ENCODE data around the gene COL25A1. TPM values are rescaled to one million over a fixed set of nuclear protein-coding genes. Genes with fewer than 3 reads are reported as not detected.
"Not testable (repeated sequence)": the region's sequence is repeated elsewhere in the genome, so short reads cannot be mapped to it uniquely, and the experiment has no call there.

COL25A1 gene
- total and polyA plus RNA-seq, 2 donors = 0.75 to 1.5 TPM

GRCh38 chr4:109119852-109120251 is 182.6 kb downstream of the COL25A1 start:
- Histone ChIP-seq H3K4me1 (ENCODE audit: control insufficient read depth in 2 of 2, insufficient read depth in 2 of 2, low read length in 2 of 2) (no peaks in the 10 kb centered on the region), H3K9me3 (ENCODE audit: control insufficient read depth in 2 of 2, insufficient read depth in 1 of 2, low read length in 1 of 2) (no peaks in the 10 kb centered on the region), H3K36me3 (ENCODE audit: control insufficient read depth in 2 of 2, insufficient read depth in 2 of 2, low read length in 1 of 2) (no peaks in the 10 kb centered on the region), H3K27me3 (ENCODE audit: control insufficient read depth in 2 of 2, insufficient read depth in 1 of 2, low read length in 1 of 2) (no peaks in the 10 kb centered on the region), H3K27ac (ENCODE audit: low read depth in 1 of 2, low read length in 1 of 2) (no peak overlapping the region), H3K4me3 (ENCODE audit: low read length in 2 of 2) (no peak overlapping the region)
- DNase-seq (ENCODE audit: low read depth in 6 of 9, low spot score in 9 of 9) = no peak
- WGBS = 99% methylated on average over 1 of the region's 1 CpG

- Histone ChIP-seq H3K27me3 (ENCODE audit: control insufficient read depth in 2 of 2, insufficient read depth in 1 of 2, low read length in 1 of 2) (no peaks in the 10 kb centered on the region), H3K4me1 (ENCODE audit: control insufficient read depth in 2 of 2, insufficient read depth in 2 of 2, low read length in 2 of 2) (no peaks in the 10 kb centered on the region), H3K9me3 (ENCODE audit: control insufficient read depth in 2 of 2, insufficient read depth in 1 of 2, low read length in 1 of 2) (no peaks in the 10 kb centered on the region), H3K27ac (ENCODE audit: low read depth in 1 of 2, low read length in 1 of 2) (no peak overlapping the region), H3K4me3 (ENCODE audit: low read length in 2 of 2) (no peak overlapping the region), H3K36me3 (ENCODE audit: control insufficient read depth in 2 of 2, insufficient read depth in 2 of 2, low read length in 1 of 2) (no peaks in the 10 kb centered on the region)
- DNase-seq (ENCODE audit: low read depth in 6 of 9, low spot score in 9 of 9) = no peak
- WGBS = 98% methylated on average over 2 of the region's 2 CpGs
These were observed 183.8 kb downstream of the COL25A1 start for GRCh38 chr4:109118635-109119034.

- H3K36me3 ChIP-seq (ENCODE audit: control insufficient read depth in 2 of 2, insufficient read depth in 2 of 2, low read length in 1 of 2) = no peaks in the 10 kb centered on the region
- no peak overlapping the region for H3K4me3 ChIP-seq (ENCODE audit: low read length in 2 of 2)
- no peak for DNase-seq (ENCODE audit: low read depth in 6 of 9, low spot score in 9 of 9)
- no peaks in the 10 kb centered on the region for H3K27me3 ChIP-seq (ENCODE audit: control insufficient read depth in 2 of 2, insufficient read depth in 1 of 2, low read length in 1 of 2)
- 98% methylated on average over 3 of the region's 3 CpGs for WGBS
- H3K4me1 ChIP-seq (ENCODE audit: control insufficient read depth in 2 of 2, insufficient read depth in 2 of 2, low read length in 2 of 2) = no peaks in the 10 kb centered on the region
- H3K9me3 ChIP-seq (ENCODE audit: control insufficient read depth in 2 of 2, insufficient read depth in 1 of 2, low read length in 1 of 2) = no peaks in the 10 kb centered on the region
- H3K27ac ChIP-seq (ENCODE audit: low read depth in 1 of 2, low read length in 1 of 2) = no peak overlapping the region
These were observed 188.0 kb downstream of the COL25A1 start for GRCh38 chr4:109114501-109114900.

GRCh38 chr4:109113521-109113920 is 188.9 kb downstream of the COL25A1 start:
- Histone ChIP-seq H3K4me3 (ENCODE audit: low read length in 2 of 2) (no peak overlapping the region), H3K36me3 (ENCODE audit: control insufficient read depth in 2 of 2, insufficient read depth in 2 of 2, low read length in 1 of 2) (no peaks in the 10 kb centered on the region), H3K27ac (ENCODE audit: low read depth in 1 of 2, low read length in 1 of 2) (no peak overlapping the region), H3K9me3 (ENCODE audit: control insufficient read depth in 2 of 2, insufficient read depth in 1 of 2, low read length in 1 of 2) (no peaks in the 10 kb centered on the region), H3K4me1 (ENCODE audit: control insufficient read depth in 2 of 2, insufficient read depth in 2 of 2, low read length in 2 of 2) (no peaks in the 10 kb centered on the region), H3K27me3 (ENCODE audit: control insufficient read depth in 2 of 2, insufficient read depth in 1 of 2, low read length in 1 of 2) (no peaks in the 10 kb centered on the region)
- WGBS = 96% methylated on average over 2 of the region's 2 CpGs
- no peak for DNase-seq (ENCODE audit: low read depth in 6 of 9, low spot score in 9 of 9)

GRCh38 chr4:109111031-109111430 is 191.4 kb downstream of the COL25A1 start:
- H3K27ac ChIP-seq (ENCODE audit: low read depth in 1 of 2, low read length in 1 of 2) = no peak overlapping the region
- no peaks in the 10 kb centered on the region for H3K27me3 ChIP-seq (ENCODE audit: control insufficient read depth in 2 of 2, insufficient read depth in 1 of 2, low read length in 1 of 2)
- H3K4me1 ChIP-seq (ENCODE audit: control insufficient read depth in 2 of 2, insufficient read depth in 2 of 2, low read length in 2 of 2) = no peaks in the 10 kb centered on the region
- no peak overlapping the region for H3K4me3 ChIP-seq (ENCODE audit: low read length in 2 of 2)
- 97% methylated on average over 3 of the region's 3 CpGs for WGBS
- DNase-seq (ENCODE audit: low read depth in 6 of 9, low spot score in 9 of 9) = no peak
- H3K9me3 ChIP-seq (ENCODE audit: control insufficient read depth in 2 of 2, insufficient read depth in 1 of 2, low read length in 1 of 2) = no peaks in the 10 kb centered on the region
- H3K36me3 ChIP-seq (ENCODE audit: control insufficient read depth in 2 of 2, insufficient read depth in 2 of 2, low read length in 1 of 2) = no peaks in the 10 kb centered on the region

GRCh38 chr4:109108215-109108614 is 194.2 kb downstream of the COL25A1 start:
- H3K9me3 ChIP-seq (ENCODE audit: control insufficient read depth in 2 of 2, insufficient read depth in 1 of 2, low read length in 1 of 2); H3K36me3 ChIP-seq (ENCODE audit: control insufficient read depth in 2 of 2, insufficient read depth in 2 of 2, low read length in 1 of 2); DNase-seq (ENCODE audit: low read depth in 6 of 9, low spot score in 9 of 9); H3K4me3 ChIP-seq (ENCODE audit: low read length in 2 of 2); H3K27me3 ChIP-seq (ENCODE audit: control insufficient read depth in 2 of 2, insufficient read depth in 1 of 2, low read length in 1 of 2); H3K4me1 ChIP-seq (ENCODE audit: control insufficient read depth in 2 of 2, insufficient read depth in 2 of 2, low read length in 2 of 2); H3K27ac ChIP-seq (ENCODE audit: low read depth in 1 of 2, low read length in 1 of 2): not testable (repeated sequence)
- no CpG with 5 or more reads among the region's 2 CpGs for WGBS

GRCh38 chr4:109094056-109094455 is 208.4 kb downstream of the COL25A1 start:
- WGBS = 64% methylated on average over 1 of the region's 1 CpG
- no peaks in the 10 kb centered on the region for H3K27me3 ChIP-seq (ENCODE audit: control insufficient read depth in 2 of 2, insufficient read depth in 1 of 2, low read length in 1 of 2)

GRCh38 chr4:109091727-109092409 is 210.6 kb downstream of the COL25A1 start:
- H3K9me3 ChIP-seq (ENCODE audit: control insufficient read depth in 2 of 2, insufficient read depth in 1 of 2, low read length in 1 of 2) = no peaks in the 10 kb centered on the region
- no peak overlapping the region for H3K27ac ChIP-seq (ENCODE audit: low read depth in 1 of 2, low read length in 1 of 2)
- DNase-seq (ENCODE audit: low read depth in 6 of 9, low spot score in 9 of 9) = no peak
- 89% methylated on average over 9 of the region's 9 CpGs for WGBS
- no peak overlapping the region for H3K4me3 ChIP-seq (ENCODE audit: low read length in 2 of 2)
- no peaks in the 10 kb centered on the region for H3K36me3 ChIP-seq (ENCODE audit: control insufficient read depth in 2 of 2, insufficient read depth in 2 of 2, low read length in 1 of 2)
- no peaks in the 10 kb centered on the region for H3K4me1 ChIP-seq (ENCODE audit: control insufficient read depth in 2 of 2, insufficient read depth in 2 of 2, low read length in 2 of 2)
- H3K27me3 ChIP-seq (ENCODE audit: control insufficient read depth in 2 of 2, insufficient read depth in 1 of 2, low read length in 1 of 2) = no peaks in the 10 kb centered on the region

More at GRCh38 chr4:109094056-109094455, 208.4 kb downstream of the COL25A1 start:
- Histone ChIP-seq H3K36me3 (ENCODE audit: control insufficient read depth in 2 of 2, insufficient read depth in 2 of 2, low read length in 1 of 2) (no peaks in the 10 kb centered on the region), H3K4me1 (ENCODE audit: control insufficient read depth in 2 of 2, insufficient read depth in 2 of 2, low read length in 2 of 2) (no peaks in the 10 kb centered on the region), H3K27ac (ENCODE audit: low read depth in 1 of 2, low read length in 1 of 2) (no peak overlapping the region), H3K4me3 (ENCODE audit: low read length in 2 of 2) (no peak overlapping the region), H3K9me3 (ENCODE audit: control insufficient read depth in 2 of 2, insufficient read depth in 1 of 2, low read length in 1 of 2) (no peaks in the 10 kb centered on the region)
- no peak for DNase-seq (ENCODE audit: low read depth in 6 of 9, low spot score in 9 of 9)

- 97% methylated on average over 3 of the region's 3 CpGs for WGBS
- H3K4me1 ChIP-seq (ENCODE audit: control insufficient read depth in 2 of 2, insufficient read depth in 2 of 2, low read length in 2 of 2) = no peaks in the 10 kb centered on the region
- no peak overlapping the region for H3K27ac ChIP-seq (ENCODE audit: low read depth in 1 of 2, low read length in 1 of 2)
- no peaks in the 10 kb centered on the region for H3K27me3 ChIP-seq (ENCODE audit: control insufficient read depth in 2 of 2, insufficient read depth in 1 of 2, low read length in 1 of 2)
- H3K9me3 ChIP-seq (ENCODE audit: control insufficient read depth in 2 of 2, insufficient read depth in 1 of 2, low read length in 1 of 2) = no peaks in the 10 kb centered on the region
- no peaks in the 10 kb centered on the region for H3K36me3 ChIP-seq (ENCODE audit: control insufficient read depth in 2 of 2, insufficient read depth in 2 of 2, low read length in 1 of 2)
- no peak overlapping the region for H3K4me3 ChIP-seq (ENCODE audit: low read length in 2 of 2)
- no peak for DNase-seq (ENCODE audit: low read depth in 6 of 9, low spot score in 9 of 9)
These were observed 218.5 kb downstream of the COL25A1 start for GRCh38 chr4:109083911-109084310.
